GM06990 (cell line): ENCODE results near the gene SLC10A7.

Source experiments
- DNase-seq: peaks from one replicate; pipeline ENCODE4 v3.0.0-alpha.2; 2011; ENCODE audit not compliant: insufficient read length; ENCODE audit errors: extremely low read depth
- H3K27me3 ChIP-seq: replicated peaks from 2 replicates; pipeline ENCODE4 v1.6.0; 2011; ENCODE audit warnings: low read length; ENCODE audit not compliant: control insufficient read depth, insufficient read depth
- H3K36me3 ChIP-seq: 2 replicates; pipeline ENCODE4 v1.5.1; 2011; ENCODE audit warnings: low read length; ENCODE audit not compliant: control insufficient read depth, insufficient read depth
- H3K4me3 ChIP-seq: replicated peaks from 2 replicates; pipeline ENCODE4 v1.5.1; 2011; ENCODE audit warnings: low read depth, mild to moderate bottlenecking, control low read depth, low read length
- CTCF ChIP-seq: IDR thresholded peaks from 2 replicates; pipeline ENCODE4 v1.5.1; 2011; ENCODE audit warnings: low read length, control low read depth, mild to moderate bottlenecking, inconsistent platforms; ENCODE audit not compliant: insufficient read depth, poor library complexity, severe bottlenecking

The SLC10A7 gene

GRCh38 chr4:146237092-146237491 lies 284.6 kb downstream of the SLC10A7 start:
- no peak for DNase-seq
- Histone ChIP-seq H3K4me3 (no peak overlapping the region), H3K36me3 (no peaks in the 10 kb centered on the region), H3K27me3 (no peaks in the 10 kb centered on the region)
- no peak for TF ChIP-seq CTCF

GRCh38 chr4:146236216-146236615 lies 285.5 kb downstream of the SLC10A7 start:
- DNase-seq, result no peak
- Histone ChIP-seq H3K27me3 (no peaks in the 10 kb centered on the region), H3K4me3 (no peak overlapping the region), H3K36me3 (no peaks in the 10 kb centered on the region)
- TF ChIP-seq CTCF, result no peak

GRCh38 chr4:146235654-146236177 lies 286.0 kb downstream of the SLC10A7 start:
- H3K36me3 ChIP-seq, result no peaks in the 10 kb centered on the region
- no peaks in the 10 kb centered on the region for H3K27me3 ChIP-seq
- TF ChIP-seq CTCF, result no peak
- H3K4me3 ChIP-seq, result no peak overlapping the region
- DNase-seq, result no peak

GRCh38 chr4:146232131-146232722 lies 289.5 kb downstream of the SLC10A7 start:
- no peaks in the 10 kb centered on the region; the same call in 1 of the 2 replicates for H3K36me3 ChIP-seq
- DNase-seq, result no peak
- H3K4me3 ChIP-seq, result no peak overlapping the region
- no peak for TF ChIP-seq CTCF
- no peaks in the 10 kb centered on the region for H3K27me3 ChIP-seq

GRCh38 chr4:146229406-146229805 lies 292.3 kb downstream of the SLC10A7 start:
- Histone ChIP-seq H3K4me3 (no peak overlapping the region), H3K36me3 (no peaks in the 10 kb centered on the region; the same call in 1 of the 2 replicates), H3K27me3 (no peaks in the 10 kb centered on the region)
- no peak for TF ChIP-seq CTCF
- no peak for DNase-seq

- Histone ChIP-seq H3K4me3 (no peak overlapping the region), H3K27me3 (no peaks in the 10 kb centered on the region), H3K36me3 (no peaks in the 10 kb centered on the region)
- TF ChIP-seq CTCF, result no peak
- DNase-seq, result no peak
Measured at GRCh38 chr4:146224326-146224966, 297.3 kb downstream of the SLC10A7 start.
